ENCODE data around the gene ZNG1F. TPM values are rescaled to one million over a fixed set of nuclear protein-coding genes. Genes with fewer than 3 reads are reported as not detected.
A peak's percentile ranks its signal among the peaks of the same experiment; 100 is the strongest.
"Not testable (repeated sequence)": the region's sequence is repeated elsewhere in the genome, so short reads cannot be mapped to it uniquely, and the experiment has no call there.

Gene ZNG1F
- total RNA-seq, 1 donor from 2014 or later, result 12.7 TPM

DNA sequence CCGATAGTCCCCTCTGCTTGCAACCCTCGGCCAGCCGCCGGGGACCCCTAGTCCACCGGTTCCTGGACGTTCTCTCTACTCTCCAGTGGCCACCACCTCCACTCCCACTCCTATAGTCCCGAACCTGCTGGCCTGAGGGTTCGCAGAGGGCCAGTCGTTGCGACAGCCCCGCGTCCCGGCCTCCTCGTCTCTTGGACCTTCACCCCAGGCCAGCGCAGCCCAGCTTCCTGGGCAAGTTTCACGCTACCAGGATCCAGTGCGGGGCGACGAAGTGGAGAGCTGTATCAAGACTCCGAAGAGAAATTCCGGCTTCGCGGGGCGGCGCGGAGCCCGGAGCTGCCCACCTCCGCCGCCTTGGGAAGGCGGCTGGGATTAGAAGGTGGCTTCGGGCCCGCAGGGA lies 65.7 kb downstream of the ZNG1F start:
- not testable (repeated sequence) for DNase-seq (ENCODE audit: low read depth)

DNA sequence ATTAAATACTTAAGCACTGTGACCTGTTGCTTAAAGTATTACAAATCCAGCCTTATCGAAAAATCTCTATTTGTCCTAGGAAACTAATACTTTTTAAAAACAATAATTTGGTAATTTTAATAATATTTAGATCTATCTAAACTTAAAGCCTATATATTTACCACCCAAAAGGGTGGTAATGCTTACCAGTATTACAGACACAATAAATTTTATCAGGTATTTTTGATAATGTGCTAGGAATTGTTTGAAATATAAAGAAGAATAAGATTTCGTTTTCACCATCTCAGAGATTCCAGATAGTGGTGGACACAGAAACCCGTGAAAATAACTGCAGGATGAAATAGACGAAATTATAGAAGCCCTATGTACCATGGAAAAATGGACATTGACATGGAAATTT lies 68.4 kb downstream of the ZNG1F start:
- DNase-seq (ENCODE audit: low read depth), result not testable (repeated sequence)

DNA sequence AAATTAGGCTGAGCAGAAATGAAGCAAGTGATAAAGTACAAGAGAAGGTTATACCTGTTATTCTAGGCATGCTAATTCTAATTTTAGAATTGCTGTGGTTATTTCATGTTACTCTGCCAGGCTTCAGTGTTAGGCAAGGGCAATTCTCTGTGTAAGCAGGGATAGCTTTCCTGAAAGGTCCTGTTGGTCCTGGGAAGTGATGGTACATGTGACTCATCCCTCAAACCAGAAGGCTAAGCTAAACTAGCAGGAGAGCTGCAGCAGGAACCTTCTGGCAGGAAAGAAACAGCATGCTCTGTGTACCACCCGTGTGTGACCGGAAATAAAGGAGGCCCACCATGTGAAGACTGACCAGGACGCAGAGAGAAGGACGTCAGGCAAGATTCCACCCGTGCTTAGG lies 69.4 kb downstream of the ZNG1F start:
- not testable (repeated sequence) for DNase-seq (ENCODE audit: low read depth)

DNA sequence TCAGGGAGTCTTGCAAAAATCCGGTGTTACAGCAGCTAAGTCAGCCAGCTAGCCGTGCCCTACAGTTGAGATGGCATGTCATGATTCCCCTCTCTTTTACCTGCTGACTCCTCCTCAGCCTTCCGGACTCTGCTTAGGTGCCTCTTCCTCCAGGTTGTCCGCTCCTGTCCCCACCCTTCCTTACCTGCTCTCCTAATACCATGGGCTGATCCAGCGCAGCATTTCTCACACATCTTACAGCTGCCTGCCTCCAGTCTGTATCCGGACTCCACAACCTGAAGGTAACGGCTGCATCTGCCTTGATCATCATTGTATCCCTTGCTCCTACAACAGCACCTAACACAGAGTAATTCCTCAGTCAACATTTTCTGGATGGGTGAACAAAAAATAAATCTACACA lies 69.8 kb downstream of the ZNG1F start:
- not testable (repeated sequence) for DNase-seq (ENCODE audit: low read depth)

DNA sequence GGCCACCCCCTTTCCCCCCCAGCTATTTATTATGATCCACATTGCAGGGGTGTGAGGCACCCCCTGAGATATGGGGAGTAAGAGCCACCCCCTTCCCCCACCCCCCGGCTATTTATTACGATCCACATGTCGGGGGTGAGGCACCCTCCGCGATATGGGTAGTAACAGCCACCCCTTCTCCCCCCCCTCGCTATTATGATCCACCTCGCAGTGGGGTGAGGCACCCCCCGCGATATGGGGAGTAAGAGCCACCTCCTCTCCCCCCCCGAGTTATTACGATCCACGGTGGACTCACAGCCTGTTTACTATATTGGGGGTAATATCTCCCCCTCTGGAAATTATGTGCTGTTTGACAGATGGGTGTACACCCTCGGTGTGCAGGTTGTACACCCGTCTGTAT lies 75.8 kb downstream of the ZNG1F start:
- not testable (repeated sequence) for DNase-seq (ENCODE audit: low read depth)

DNA sequence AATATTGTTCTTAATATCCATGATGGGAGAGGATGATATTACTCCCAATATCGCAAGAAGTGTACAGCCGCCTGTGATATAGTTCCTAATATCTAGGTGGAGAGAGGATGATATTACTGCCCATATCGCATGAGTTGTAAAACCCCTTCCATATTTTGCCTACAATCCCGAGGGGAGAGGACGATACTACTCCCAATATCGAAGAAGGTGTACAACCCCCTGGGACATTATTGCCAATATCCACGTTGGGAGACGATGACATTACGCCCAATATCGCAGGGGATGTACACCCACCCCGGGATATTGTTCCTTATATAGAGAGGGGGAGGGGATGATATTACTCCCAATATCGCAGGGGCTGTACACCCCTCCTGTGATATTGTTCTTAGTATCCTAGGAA lies 77.7 kb downstream of the ZNG1F start:
- not testable (repeated sequence) for DNase-seq (ENCODE audit: low read depth)

DNA sequence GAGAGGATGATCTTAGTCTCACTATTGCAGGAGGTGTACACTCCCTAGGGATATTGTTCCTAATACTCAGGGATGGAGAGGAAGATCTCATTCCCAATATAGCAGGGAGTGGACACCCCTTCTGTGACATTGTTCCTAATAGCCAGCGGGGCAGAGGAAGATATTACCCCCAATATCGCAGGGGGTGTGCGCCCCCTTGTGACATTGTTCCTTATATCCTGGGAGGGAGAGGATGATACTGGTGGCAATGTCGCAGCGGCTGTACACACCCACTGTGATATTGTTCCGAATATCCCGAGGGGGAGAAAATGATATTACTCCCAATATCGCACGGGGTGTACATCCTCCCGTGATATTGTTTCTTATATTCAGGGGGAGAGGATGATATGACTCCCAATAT lies 78.2 kb downstream of the ZNG1F start:
- DNase-seq (ENCODE audit: low read depth), result not testable (repeated sequence)

DNA sequence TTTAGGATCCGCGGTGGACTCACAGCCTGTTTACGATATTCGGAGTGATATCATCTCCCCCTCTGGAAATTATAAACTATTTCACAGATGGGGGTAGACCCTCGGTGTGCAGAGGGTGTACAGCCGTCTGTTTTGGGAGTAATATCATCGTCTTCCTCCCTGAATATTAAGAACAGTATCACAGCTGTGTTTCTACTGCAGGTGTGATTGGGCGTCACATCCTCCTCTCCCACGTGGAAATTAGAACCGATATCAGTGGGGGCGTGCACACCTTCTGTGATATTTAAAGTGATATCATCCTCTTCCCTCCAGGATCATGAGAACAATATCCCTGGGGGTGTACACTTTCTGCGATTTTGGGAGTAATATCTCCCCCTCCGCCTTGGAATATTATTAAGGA lies 79.9 kb downstream of the ZNG1F start:
- not testable (repeated sequence) for DNase-seq (ENCODE audit: low read depth)

DNA sequence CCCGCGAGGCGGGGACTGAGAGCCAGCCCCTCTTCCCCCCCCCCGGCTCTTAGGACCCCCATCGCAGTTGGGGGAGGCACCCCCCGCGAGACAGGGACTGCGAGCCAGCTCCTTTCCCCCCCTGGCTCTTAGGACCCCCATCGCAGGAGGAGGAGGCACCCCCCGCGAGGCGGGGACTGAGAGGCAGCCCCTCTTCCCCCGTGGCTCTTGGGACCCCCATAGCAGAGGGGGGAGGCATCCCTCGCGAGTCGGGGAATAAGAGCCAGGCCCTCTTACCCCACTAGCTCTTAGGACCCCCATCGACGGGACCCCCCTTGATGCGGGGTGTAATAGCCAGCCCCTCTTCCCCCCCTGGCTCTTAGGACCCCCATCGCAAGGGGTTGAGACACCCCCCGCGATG lies 80.3 kb downstream of the ZNG1F start:
- not testable (repeated sequence) for DNase-seq (ENCODE audit: low read depth)

DNA sequence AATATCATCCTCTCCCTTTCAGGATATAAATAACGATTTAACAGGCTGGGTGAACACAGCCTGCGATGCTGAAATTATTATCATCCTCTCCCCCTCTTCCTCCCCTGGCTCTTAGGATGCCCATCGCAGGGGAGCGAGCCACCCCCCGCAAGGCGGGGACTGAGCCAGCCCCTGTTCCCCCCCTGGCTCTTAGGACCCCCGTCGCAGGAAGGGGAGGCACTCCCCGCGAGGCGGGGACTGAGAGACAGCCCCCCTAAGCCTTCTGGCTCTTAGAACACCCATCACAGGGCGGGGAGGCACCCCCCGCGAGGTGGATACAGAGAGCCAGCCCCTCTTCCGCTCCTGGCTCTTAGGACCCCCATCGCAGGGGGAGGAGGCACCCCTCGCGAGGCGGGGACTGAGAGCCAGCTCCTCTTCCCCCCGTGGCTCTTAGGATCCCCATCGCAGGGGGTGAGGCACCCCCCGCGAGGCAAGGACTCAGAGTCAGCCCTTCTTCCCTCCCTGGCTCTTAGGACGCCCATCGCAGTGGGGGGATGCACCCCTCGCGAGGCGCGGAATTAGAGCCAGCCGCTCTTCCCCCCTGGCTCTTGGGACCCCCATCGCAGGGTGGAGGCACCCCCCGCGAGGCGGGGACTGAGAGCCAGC lies 82.5 kb downstream of the ZNG1F start:
- DNase-seq (ENCODE audit: low read depth), result not testable (repeated sequence)

DNA sequence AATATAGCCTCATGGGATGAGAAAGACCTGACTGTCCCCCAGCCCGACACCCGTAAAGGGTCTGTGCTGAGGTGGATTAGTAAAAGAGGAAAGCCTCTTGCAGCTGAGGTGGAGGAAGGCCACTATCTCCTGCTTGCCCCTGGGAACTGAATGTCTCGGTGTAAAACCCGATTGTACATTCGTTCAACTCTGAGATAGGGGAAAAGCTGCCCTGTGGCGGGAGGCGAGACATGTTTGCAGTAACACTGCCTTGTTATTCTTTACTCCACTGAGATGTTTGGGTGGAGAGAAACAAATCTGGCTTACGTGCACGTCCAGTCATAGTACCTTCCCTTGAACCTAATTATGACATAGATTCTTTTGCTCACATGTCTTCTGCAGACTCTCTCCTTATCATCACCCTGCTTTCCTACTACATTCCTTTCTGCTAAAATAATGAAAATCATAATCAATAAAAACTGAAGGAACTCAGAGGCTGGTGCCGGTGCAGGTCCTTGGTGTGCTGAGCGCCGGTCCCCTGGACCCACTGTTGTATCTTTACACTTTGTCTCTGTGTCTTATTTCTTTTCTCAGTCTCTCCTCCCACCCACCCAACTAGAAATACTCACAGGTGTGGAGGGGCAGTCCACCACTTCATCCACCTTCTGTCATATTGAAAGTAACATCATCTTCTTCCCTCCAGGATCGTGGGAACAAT lies 83.4 kb downstream of the ZNG1F start:
- DNase-seq (ENCODE audit: low read depth), result not testable (repeated sequence)

DNA sequence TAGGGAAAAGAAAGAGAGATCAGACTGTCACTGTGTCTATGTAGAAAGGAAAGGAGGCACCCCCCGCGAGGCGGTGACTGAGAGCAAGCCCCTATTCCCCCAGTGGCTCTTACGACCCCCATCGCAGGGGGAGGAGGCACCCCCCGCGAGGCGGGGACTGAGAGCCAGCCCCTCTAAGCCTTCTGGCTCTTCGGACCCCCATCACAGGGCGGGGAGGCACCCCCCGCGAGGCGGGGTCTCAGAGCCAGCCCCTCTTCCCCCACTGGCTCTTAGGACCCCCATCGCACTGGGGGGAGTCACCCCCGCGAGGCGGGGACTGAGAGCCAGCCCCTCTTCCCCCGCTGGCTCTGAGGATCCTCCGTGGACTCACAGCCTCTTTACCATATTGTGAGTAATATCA lies 84.6 kb downstream of the ZNG1F start:
- not testable (repeated sequence) for DNase-seq (ENCODE audit: low read depth)

DNA sequence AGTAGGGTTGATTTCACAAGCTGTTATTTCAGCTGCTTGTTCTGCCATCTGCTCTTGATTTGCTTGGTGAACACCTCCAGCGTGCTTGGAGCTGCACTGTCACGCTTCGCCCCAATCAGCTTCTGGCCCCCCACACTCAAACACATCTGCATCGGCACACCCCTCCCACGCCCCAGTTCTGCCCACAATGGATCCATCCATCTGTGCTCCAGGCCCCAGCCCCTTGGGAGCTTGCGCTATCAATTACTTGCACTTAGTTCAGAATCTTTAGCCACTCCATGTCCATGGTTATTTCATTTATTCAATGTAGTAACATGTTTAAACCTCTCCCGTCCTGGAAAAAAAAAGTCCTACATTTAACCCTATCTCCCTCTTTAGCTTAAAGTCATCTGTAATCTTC lies 88.6 kb downstream of the ZNG1F start:
- not testable (repeated sequence) for DNase-seq (ENCODE audit: low read depth)

DNA sequence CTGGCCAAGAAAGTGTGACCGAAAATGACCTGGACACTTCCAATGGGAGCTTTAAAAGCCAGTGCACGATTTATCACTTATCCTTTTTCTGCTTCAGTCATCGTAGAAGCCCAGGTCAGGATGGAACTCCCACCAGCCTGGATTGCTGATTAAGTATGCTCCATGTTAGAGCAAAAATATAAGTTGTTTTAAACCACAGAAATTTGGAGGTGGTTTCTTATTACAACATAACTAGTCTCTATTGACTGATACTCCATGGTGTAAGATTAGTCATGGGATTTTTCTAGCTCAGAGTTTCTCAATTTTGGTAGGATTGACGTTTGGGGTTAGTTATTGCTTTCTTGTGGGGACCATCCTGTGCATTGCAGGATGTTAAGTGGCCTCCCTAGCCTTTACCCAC lies 90.4 kb downstream of the ZNG1F start:
- DNase-seq (ENCODE audit: low read depth), result peak; percentile 26

DNA sequence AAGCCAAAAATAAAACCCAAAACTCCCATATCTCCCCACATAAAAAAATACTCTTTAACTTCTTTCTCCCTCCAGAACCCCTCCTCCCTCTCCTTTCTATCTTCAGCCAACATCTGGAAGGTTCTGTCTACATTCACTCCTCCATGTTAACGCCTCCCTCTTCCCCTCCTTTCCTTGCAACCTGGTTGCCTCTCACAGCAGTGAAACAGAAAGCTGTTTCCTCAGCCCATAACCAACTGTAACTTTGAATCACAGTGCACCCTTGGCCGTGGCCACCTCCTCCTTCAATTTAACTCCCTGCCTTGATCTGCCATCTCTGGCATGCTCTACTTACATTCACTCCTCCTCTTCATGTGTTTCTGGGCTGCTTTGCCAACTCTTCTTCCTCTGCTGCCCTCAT lies 94.1 kb downstream of the ZNG1F start:
- DNase-seq (ENCODE audit: low read depth), result not testable (repeated sequence)

DNA sequence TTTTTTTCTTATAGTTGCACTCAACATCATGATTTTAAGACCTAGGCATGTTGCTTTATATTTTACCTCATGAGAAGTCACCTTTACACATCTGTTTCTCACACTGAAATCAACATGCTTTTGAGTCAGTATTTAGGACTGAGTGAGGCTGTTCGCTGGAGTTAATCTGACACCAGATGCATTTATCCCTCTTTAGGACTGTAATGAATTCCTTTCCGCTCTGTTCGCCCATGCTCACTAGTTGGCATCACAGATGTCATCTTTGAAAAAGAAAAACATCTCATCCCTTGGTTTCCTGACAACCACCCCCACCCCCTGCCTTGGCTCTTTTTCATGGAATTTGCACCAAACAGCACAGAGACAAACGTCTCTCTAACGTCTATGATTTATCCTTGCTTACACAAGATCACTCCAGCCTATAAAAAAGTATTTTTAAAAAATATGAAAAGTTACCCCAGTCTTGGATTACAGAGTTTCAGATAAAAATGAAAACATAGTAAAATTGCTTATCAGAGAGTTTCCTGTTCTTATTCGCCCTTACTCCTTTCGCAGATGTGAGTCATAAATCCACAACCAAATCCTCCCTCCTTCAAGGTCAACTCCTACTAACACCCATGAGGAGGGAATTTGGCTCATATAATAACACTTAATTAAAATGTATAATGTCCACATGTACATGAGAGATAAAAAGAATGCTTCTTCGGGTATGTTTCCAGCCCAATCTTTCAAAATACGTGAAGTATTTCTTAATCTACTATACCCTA lies 94.9 kb downstream of the ZNG1F start:
- DNase-seq (ENCODE audit: low read depth), result not testable (repeated sequence)

DNA sequence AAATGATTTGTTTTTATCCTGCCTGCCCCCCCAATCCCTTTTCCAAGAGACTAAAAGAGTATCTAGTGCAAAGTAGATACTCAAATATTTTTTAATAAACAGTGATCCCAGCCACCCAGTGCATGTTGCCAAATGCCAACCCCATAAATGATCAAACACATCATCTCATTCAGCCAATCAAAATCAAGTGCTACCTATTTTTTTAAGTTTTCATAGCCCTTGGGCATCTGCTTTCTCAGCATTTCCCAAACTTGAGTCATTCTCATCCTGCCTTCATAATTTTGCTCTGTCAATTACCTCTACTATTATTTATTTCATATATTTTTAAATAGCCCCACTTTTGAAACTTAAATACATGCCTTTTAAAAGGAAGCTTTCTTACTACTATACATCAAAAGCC lies 98.2 kb downstream of the ZNG1F start:
- DNase-seq (ENCODE audit: low read depth), result not testable (repeated sequence)

DNA sequence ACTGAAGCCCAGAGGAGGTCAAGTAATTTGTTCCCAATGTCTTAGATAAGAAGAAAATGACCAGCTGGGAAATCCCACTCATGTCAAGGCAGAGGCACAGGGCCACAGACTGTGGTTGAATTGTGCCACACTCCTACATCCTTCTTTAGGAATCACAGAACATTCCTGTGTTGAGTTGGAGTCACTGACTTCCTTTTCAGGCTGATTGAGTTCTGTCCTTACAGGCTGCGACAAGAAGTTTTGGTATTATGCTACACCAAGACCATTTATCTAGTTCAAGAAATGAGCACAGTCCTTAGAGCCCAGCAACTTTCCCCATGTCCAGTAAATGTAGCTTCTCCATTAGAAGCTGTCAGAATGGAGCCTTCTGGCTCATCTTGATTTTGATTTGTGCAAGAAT lies 98.7 kb downstream of the ZNG1F start:
- DNase-seq (ENCODE audit: low read depth), result not testable (repeated sequence)

DNA sequence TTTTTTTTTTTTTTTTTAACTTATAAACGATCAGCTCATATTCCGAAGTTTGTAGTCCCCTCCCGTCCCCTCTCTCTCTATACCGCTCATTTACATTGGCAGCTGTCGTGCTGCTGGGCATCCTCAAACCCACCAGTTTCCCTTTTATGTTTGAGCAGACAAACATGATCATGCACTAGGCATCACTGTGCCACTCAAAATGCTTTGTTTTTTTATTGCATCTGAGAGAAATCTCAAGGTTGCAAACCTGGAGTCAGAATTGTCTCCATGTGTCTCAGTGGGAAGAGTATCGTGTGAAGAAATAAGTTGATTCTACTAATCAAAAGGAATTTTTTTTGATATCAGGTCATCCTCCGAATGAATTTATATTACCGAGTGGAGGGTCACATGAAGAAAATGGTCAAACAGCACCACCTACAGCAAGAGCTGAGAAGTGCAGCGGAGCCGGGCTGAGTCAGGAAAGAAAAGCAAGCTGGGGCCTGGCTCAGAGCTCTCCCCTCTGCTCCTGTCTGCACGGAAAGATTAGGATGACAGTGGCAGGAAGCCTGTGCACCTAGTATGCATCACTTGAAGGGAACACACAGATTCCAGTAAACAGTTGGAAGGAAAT lies 100.6 kb downstream of the ZNG1F start:
- DNase-seq (ENCODE audit: low read depth), result not testable (repeated sequence)

DNA sequence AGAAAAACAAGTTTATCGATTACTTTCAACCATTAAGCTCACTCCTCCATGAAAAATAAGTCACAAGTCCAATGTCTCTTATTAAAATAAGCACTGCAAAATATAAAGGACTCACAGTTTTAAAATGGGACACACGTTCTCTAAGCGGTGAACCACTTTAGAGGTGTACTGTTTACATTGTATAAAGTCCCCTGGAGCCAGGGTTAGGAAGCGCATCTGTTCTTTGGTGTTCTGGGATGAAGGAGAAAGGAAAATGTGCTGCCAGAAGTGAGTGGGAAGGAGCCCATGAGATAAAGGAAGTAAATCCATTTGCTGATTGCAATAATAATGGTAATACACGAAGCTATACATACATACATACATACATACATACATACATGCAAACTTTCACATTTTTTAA lies 101.2 kb downstream of the ZNG1F start:
- DNase-seq (ENCODE audit: low read depth), result not testable (repeated sequence)

DNA sequence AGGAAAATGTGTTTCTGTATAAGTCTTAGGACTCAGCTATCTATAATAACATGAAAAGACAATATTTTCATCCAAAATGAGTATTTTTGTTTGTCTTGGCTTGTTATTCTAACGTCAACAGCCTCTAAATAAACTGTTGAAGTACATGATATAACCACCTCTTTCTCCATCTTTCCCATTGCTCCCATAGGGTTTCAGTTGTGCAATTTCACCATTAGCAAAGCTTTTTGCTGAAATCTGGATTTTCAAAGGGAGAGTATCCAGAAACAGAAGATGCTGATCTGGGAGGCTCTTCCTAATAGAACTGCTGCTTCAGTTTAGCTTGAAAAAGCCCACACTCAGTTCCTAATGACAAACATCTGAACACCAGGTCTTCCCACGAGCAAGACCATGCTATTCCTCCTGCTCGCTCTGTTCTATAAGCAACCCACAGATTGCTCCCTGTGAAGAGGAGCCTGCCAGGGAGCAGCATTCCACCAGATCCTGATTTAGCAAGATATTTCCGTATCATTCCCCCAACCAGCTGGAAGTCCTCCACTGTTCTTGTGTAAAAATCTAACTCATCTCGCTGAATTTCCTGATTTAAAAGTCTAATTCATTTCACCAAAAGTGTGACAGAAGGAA lies 101.8 kb downstream of the ZNG1F start:
- DNase-seq (ENCODE audit: low read depth), result not testable (repeated sequence)

DNA sequence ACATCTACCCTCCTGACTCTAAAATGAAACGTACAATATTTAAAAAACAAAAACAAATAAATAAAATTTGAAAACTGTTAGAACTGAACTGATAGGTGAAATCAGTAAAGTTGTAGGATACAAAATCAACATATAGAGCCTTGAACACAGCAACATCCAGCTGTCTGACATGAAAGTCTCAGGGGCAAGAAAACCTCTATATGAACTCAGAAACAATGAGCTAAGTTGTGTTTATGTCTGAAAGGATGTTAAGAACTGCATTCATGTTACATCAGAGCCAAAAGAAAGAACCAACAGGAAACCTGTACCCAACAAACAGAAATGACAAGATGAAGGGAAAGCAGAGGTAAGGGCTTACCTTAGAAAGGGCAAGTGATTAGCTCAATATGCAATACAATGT lies 102.4 kb downstream of the ZNG1F start:
- not testable (repeated sequence) for DNase-seq (ENCODE audit: low read depth)

All from renal cortical epithelial cell (primary cell).